ENCODE data around the gene TECPR1. TPM values are rescaled to one million over a fixed set of nuclear protein-coding genes. Genes with fewer than 3 reads are reported as not detected.

TECPR1 gene
- total and polyA plus RNA-seq, 2 donors (not counting 1 experiment from before 2014, with no cell fraction given): 20.9 to 52.2 TPM

DNA sequence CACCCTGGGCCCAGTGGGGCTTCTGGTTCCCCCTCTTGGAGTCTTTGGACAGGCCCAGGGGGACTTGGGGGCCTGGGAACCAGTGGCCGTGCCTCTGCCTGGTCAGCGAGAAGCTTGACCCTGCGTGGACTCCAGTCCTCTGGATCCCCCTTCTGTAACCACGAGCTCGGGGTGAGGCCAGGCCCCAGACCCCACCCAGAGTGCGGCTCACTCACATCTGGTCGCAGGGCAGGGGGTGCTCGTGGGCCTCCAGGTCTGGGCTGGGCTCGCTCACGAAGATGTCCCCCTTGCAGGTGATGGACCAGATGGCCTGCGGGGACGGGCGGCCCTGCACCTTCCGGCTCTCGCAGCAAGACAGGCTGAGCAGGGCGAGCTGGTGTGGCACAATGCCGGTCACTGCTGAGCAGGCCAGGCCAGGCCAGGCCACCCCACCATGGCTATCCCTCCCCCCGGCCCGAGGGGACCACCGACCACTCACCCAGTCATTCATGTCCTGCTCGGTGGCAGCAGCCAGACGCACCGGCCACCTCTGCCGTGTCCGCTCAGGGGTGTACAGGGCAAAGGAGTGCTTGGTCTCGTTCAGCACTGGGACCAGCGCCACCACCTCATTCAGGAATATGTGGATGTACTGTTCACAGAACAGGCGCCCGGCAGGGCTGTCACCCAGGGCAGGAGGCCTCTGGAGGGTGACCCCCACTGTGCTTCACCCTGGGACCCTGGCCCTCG lies 21.1 kb downstream of the TECPR1 start:
- H3K79me2 ChIP-seq (ENCODE audit: control insufficient read depth, insufficient read depth, low read length): no peaks in the 10 kb centered on the region
- Mint-ChIP-seq H3K27ac (no peak overlapping the region), H3K4me3 (no peak overlapping the region), H3K4me1 (no peaks in the 10 kb centered on the region), H3K9me3 (ENCODE audit: insufficient read depth) (no peaks in the 10 kb centered on the region), H3K27me3 (no peaks in the 10 kb centered on the region)
- TF ChIP-seq, protein P1, sequence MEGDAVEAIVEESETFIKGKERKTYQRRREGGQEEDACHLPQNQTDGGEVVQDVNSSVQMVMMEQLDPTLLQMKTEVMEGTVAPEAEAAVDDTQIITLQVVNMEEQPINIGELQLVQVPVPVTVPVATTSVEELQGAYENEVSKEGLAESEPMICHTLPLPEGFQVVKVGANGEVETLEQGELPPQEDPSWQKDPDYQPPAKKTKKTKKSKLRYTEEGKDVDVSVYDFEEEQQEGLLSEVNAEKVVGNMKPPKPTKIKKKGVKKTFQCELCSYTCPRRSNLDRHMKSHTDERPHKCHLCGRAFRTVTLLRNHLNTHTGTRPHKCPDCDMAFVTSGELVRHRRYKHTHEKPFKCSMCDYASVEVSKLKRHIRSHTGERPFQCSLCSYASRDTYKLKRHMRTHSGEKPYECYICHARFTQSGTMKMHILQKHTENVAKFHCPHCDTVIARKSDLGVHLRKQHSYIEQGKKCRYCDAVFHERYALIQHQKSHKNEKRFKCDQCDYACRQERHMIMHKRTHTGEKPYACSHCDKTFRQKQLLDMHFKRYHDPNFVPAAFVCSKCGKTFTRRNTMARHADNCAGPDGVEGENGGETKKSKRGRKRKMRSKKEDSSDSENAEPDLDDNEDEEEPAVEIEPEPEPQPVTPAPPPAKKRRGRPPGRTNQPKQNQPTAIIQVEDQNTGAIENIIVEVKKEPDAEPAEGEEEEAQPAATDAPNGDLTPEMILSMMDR (IDR thresholded peaks at IDR 0.05): no peak
- TF ChIP-seq EZH2 (IDR thresholded peaks at IDR 0.05; ENCODE audit: borderline replicate concordance, insufficient read depth, low read depth, low read length, poor library complexity, severe bottlenecking): no peak
- DNase-seq (no peak), ATAC-seq (ENCODE audit: low read depth) (no peak)
- H3K4me1 ChIP-seq (ENCODE audit: control insufficient read depth in 2 of 2, insufficient read depth in 2 of 2, low read length in 2 of 2): no peaks in the 10 kb centered on the region
- H3K27me3 ChIP-seq (replicated peaks in 1 of 4; ENCODE audit: control extremely low read depth in 1 of 4, control insufficient read depth in 3 of 4, insufficient read depth in 4 of 4, low read length in 3 of 4): no peaks in the 10 kb centered on the region
- H2AFZ ChIP-seq (ENCODE audit: insufficient read depth, low read depth, low read length, poor library complexity, severe bottlenecking): no peak overlapping the region
- H3K4me2 ChIP-seq (replicated peaks; ENCODE audit: low read depth, low read length, poor library complexity, severe bottlenecking): no peak overlapping the region
- ChIA-PET POLR2A (no interaction called here), CTCF (no interaction called here)
- WGBS (ENCODE audit: insufficient coverage): 99% methylated on average over 28 of the region's 30 CpGs
- no peaks in the 10 kb centered on the region for H3K9me3 ChIP-seq (ENCODE audit: control extremely low read depth in 1 of 3, control insufficient read depth in 2 of 3, insufficient read depth in 1 of 3, low read length in 2 of 3)
- no peak overlapping the region for H3K27ac ChIP-seq (ENCODE audit: low read length in 2 of 2)
- H4K20me1 ChIP-seq (ENCODE audit: control insufficient read depth, insufficient read depth, low read length, poor library complexity, severe bottlenecking): no peaks in the 10 kb centered on the region
- H3K9ac ChIP-seq (ENCODE audit: low read length): no peak overlapping the region
- peaks cover 0 to 45% of the 10 kb centered on the region in 2 experiments for H3K36me3 ChIP-seq (replicated peaks in 1 of 2; ENCODE audit: control extremely low read depth in 1 of 2, control insufficient read depth in 1 of 2, extremely low read depth in 1 of 2, insufficient read depth in 2 of 2, low read length in 1 of 2)
- intact Hi-C loops (cut with micrococcal nuclease): no loop called here
- H3K4me3 ChIP-seq (ENCODE audit: control extremely low read depth in 1 of 5, extremely low read depth in 1 of 5, insufficient read depth in 1 of 5, low read depth in 2 of 5, low read length in 4 of 5): no peak overlapping the region

DNA sequence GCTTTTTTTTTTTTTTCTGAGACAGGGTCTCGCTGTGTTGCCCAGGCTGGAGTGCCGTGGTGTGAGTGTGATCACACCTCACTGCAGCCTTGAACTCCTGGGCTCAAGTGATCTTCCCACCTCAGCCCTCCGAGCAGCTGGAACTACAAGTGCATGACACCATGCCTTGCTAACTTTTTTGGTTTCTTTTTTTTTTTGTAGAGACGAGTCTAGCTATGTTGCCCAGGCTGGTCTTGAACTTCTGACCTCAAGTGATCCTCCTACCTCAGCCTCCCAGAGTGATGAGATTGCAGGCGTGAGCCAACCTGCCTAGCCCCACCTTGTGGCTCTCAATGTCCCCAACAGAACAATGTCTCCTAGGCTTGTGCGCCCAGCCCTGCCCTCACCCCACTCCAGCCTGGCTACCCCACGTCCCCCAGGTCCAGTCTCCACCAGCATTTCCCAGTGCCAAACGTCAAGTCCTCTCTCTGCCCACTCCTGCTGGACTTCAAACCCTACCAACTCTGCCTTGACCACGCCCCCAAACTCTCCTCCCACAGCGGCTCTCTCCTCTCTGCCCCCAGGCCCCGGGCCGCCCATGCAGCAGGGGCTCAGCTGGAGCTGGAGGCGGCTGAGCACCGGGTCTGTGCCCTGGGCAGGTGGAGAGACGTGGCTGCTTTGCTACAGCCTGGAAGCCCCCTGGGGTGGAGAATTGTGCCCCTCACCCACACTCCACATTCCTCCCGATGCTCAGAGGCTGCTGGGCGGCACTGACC lies 21.9 kb downstream of the TECPR1 start:
- CTCF ChIA-PET: interaction anchor here (0.7 kb wide), 1 partner anchor 28 kb away, joined by 3 read pairs; no protein-coding TSS in a partner anchor
- no peak for TF ChIP-seq EZH2 (IDR thresholded peaks at IDR 0.05; ENCODE audit: borderline replicate concordance, insufficient read depth, low read depth, low read length, poor library complexity, severe bottlenecking)
- TF ChIP-seq, protein P1 (IDR thresholded peaks at IDR 0.05): no peak
- H4K20me1 ChIP-seq (ENCODE audit: control insufficient read depth, insufficient read depth, low read length, poor library complexity, severe bottlenecking): no peaks in the 10 kb centered on the region
- intact Hi-C loops (cut with micrococcal nuclease): no loop called here
- H2AFZ ChIP-seq (ENCODE audit: insufficient read depth, low read depth, low read length, poor library complexity, severe bottlenecking): no peak overlapping the region
- H3K79me2 ChIP-seq (ENCODE audit: control insufficient read depth, insufficient read depth, low read length): no peaks in the 10 kb centered on the region
- no peaks in the 10 kb centered on the region for H3K9me3 ChIP-seq (ENCODE audit: control extremely low read depth in 1 of 3, control insufficient read depth in 2 of 3, insufficient read depth in 1 of 3, low read length in 2 of 3)
- Mint-ChIP-seq H3K9me3 (ENCODE audit: insufficient read depth) (no peaks in the 10 kb centered on the region), H3K4me3 (no peak overlapping the region), H3K4me1 (no peaks in the 10 kb centered on the region), H3K27ac (no peak overlapping the region), H3K27me3 (no peaks in the 10 kb centered on the region)
- ATAC-seq (ENCODE audit: low read depth) (no peak), DNase-seq (no peak)
- H3K9ac ChIP-seq (ENCODE audit: low read length): no peak overlapping the region
- H3K4me2 ChIP-seq (replicated peaks; ENCODE audit: low read depth, low read length, poor library complexity, severe bottlenecking): no peak overlapping the region
- no peak overlapping the region for H3K4me3 ChIP-seq (ENCODE audit: control extremely low read depth in 1 of 5, extremely low read depth in 1 of 5, insufficient read depth in 1 of 5, low read depth in 2 of 5, low read length in 4 of 5)
- H3K27me3 ChIP-seq (replicated peaks in 1 of 4; ENCODE audit: control extremely low read depth in 1 of 4, control insufficient read depth in 3 of 4, insufficient read depth in 4 of 4, low read length in 3 of 4): no peaks in the 10 kb centered on the region
- H3K27ac ChIP-seq (ENCODE audit: low read length in 2 of 2): no peak overlapping the region
- H3K4me1 ChIP-seq (ENCODE audit: control insufficient read depth in 2 of 2, insufficient read depth in 2 of 2, low read length in 2 of 2): no peaks in the 10 kb centered on the region
- POLR2A ChIA-PET: no interaction called here
- peaks cover 0 to 48% of the 10 kb centered on the region in 2 experiments for H3K36me3 ChIP-seq (replicated peaks in 1 of 2; ENCODE audit: control extremely low read depth in 1 of 2, control insufficient read depth in 1 of 2, extremely low read depth in 1 of 2, insufficient read depth in 2 of 2, low read length in 1 of 2)
- 97% methylated on average over 14 of the region's 17 CpGs for WGBS (ENCODE audit: insufficient coverage)

Measured in B cell (primary cell).